Liver (tissue), 9 donors: ENCODE results near the gene SCRN1. TPM values are rescaled to one million over a fixed set of nuclear protein-coding genes. Genes with fewer than 3 reads are reported as not detected.

Source experiments
- DNase-seq: peaks from one replicate; pipeline ENCODE4 v3.0.0-alpha.2; 2017; ENCODE audit warnings: low spot score
- H3K27ac ChIP-seq, 2 donors: one replicate each; pipeline ENCODE4 v1.7.0; 2013; ENCODE audit warnings: inconsistent platforms in 2 of 2, low read length in 2 of 2, control low read depth in 1 of 2, low read depth in 1 of 2, mild to moderate bottlenecking in 1 of 2
- H3K27me3 ChIP-seq, 4 donors: one replicate each; pipeline versions ENCODE4 v1.6.1 to v1.7.0; 2013; ENCODE audit warnings: low read length in 3 of 4, inconsistent platforms in 1 of 4, mild to moderate bottlenecking in 1 of 4, moderate library complexity in 1 of 4; ENCODE audit not compliant: control insufficient read depth in 4 of 4, insufficient read depth in 4 of 4
- H3K36me3 ChIP-seq, 4 donors: one replicate each; pipeline versions ENCODE4 v1.6.1 to v1.7.0; 2013; ENCODE audit warnings: low read length in 3 of 4, mild to moderate bottlenecking in 3 of 4, low read depth in 1 of 4, moderate library complexity in 1 of 4; ENCODE audit not compliant: control insufficient read depth in 4 of 4, insufficient read depth in 3 of 4
- H3K4me1 ChIP-seq, 4 donors: one replicate each; pipeline versions ENCODE4 v1.6.1 to v1.7.0; 2013; ENCODE audit warnings: low read length in 3 of 4, mild to moderate bottlenecking in 3 of 4, moderate library complexity in 1 of 4; ENCODE audit not compliant: control insufficient read depth in 4 of 4, insufficient read depth in 4 of 4
- H3K4me3 ChIP-seq, 3 donors: one replicate each; pipeline versions ENCODE4 v1.6.1 to v1.7.0; 2013; ENCODE audit warnings: low read length in 3 of 3, control low read depth in 1 of 3, low read depth in 1 of 3, mild to moderate bottlenecking in 1 of 3
- H3K9ac ChIP-seq, 2 donors: one replicate each; pipeline ENCODE4 v1.7.0; 2013; ENCODE audit warnings: low read length in 2 of 2, mild to moderate bottlenecking in 2 of 2, moderate library complexity in 2 of 2, control low read depth in 1 of 2, low read depth in 1 of 2
- H3K9me3 ChIP-seq, 4 donors: one replicate each; pipeline versions ENCODE4 v1.6.1 to v1.7.0; 2013; ENCODE audit warnings: low read length in 3 of 4; ENCODE audit not compliant: control insufficient read depth in 4 of 4
- EGR1 ChIP-seq, 2 donors: IDR thresholded peaks; 2 replicates each; pipeline ENCODE4 v1.6.1; 2016 to 2018; ENCODE audit warnings: antibody characterized with exemption in 2 of 2, low read depth in 2 of 2
- FOXA1 ChIP-seq: IDR thresholded peaks from 2 replicates; pipeline ENCODE4 v1.6.1; 2016; ENCODE audit warnings: antibody characterized with exemption
- FOXA2 ChIP-seq: IDR thresholded peaks from 2 replicates; pipeline ENCODE4 v1.6.1; 2016; ENCODE audit warnings: antibody characterized with exemption
- GABPA ChIP-seq, 2 donors: IDR thresholded peaks in 1 of 2; conservative IDR thresholded peaks in 1 of 2; 2 replicates each; pipeline ENCODE4 v1.6.1; 2016; ENCODE audit warnings: antibody characterized with exemption in 2 of 2, mild to moderate bottlenecking in 1 of 2, moderate library complexity in 1 of 2
- HNF4A ChIP-seq, 2 donors: conservative IDR thresholded peaks; 2 replicates each; pipeline ENCODE4 v1.6.1; 2016; ENCODE audit warnings: antibody characterized with exemption in 2 of 2, mild to moderate bottlenecking in 2 of 2
- HNF4G ChIP-seq: IDR thresholded peaks from 2 replicates; pipeline ENCODE4 v1.6.1; 2016; ENCODE audit warnings: antibody characterized with exemption
- JUND ChIP-seq, 2 donors: IDR thresholded peaks; 2 replicates each; pipeline ENCODE4 v1.6.1; 2016; ENCODE audit warnings: antibody characterized with exemption in 2 of 2
- NR2F2 ChIP-seq: IDR thresholded peaks from 2 replicates; pipeline ENCODE4 v1.6.1; 2016; ENCODE audit warnings: antibody characterized with exemption
- RAD21 ChIP-seq, 2 donors: IDR thresholded peaks; 2 replicates each; pipeline ENCODE4 v1.6.1; 2016; ENCODE audit warnings: antibody characterized with exemption in 2 of 2, mild to moderate bottlenecking in 2 of 2
- RXRA ChIP-seq, 2 donors: IDR thresholded peaks; 2 replicates each; pipeline ENCODE4 v1.6.1; 2017 to 2018; ENCODE audit warnings: antibody characterized with exemption in 2 of 2, mild to moderate bottlenecking in 1 of 2
- SP1 ChIP-seq: IDR thresholded peaks from 2 replicates; pipeline ENCODE4 v1.6.1; 2018; ENCODE audit warnings: antibody characterized with exemption, mild to moderate bottlenecking
- TAF1 ChIP-seq: conservative IDR thresholded peaks from 2 replicates; pipeline ENCODE4 v1.6.1; 2016; ENCODE audit warnings: antibody characterized with exemption, mild to moderate bottlenecking
- YY1 ChIP-seq: IDR thresholded peaks from 2 replicates; pipeline ENCODE4 v1.6.1; 2016; ENCODE audit warnings: antibody characterized with exemption, mild to moderate bottlenecking
- WGBS: extraction: QIAGEN DNeasy Blood & Tissue Kit; methylation state at CpG from one replicate; pipeline ENCODE4 v1.1.7; 2013; 5-methylcytosine and 5-hydroxymethylcytosine counted together
- polyA plus RNA-seq, 2 donors: library from polyadenylated mRNA; stranded (reverse) in 1 of 2; unstranded in 1 of 2; fragments of 200-250 nt in 1 of 2; fragments of >200 nt in 1 of 2; fragmentation: Nextera tagmentation in 1 of 2; extraction: Ambion mirVana in 1 of 2; gene quantifications; one replicate each; pipeline versions ENCODE4 v1.2.1 to v1.2.3, GENCODE V29; 2013 to 2015
- total RNA-seq, 2 donors: library from RNA; depleted of rRNA; stranded (reverse); fragments of >200 nt; gene quantifications; one replicate each; pipeline ENCODE4 v1.2.3, GENCODE V29; 2014
- TF ChIP-seq, protein P1 (sequence below): IDR thresholded peaks from 2 replicates; pipeline ENCODE4 v1.6.1; 2016; ENCODE audit warnings: antibody characterized with exemption, mild to moderate bottlenecking
- TF ChIP-seq, protein P2 (sequence below): fragments of 150-350 bp; IDR thresholded peaks from 2 replicates; pipeline ENCODE4 v1.5.1; 2017; ENCODE audit warnings: improper control_type of control experiment, low read depth, low read length; ENCODE audit not compliant: missing input control
- TF ChIP-seq, protein P3 (sequence below): IDR thresholded peaks from 2 replicates; pipeline ENCODE4 v1.6.1; 2016; ENCODE audit warnings: antibody characterized with exemption
- TF ChIP-seq, protein P4 (sequence below): IDR thresholded peaks from 2 replicates; pipeline ENCODE4 v1.6.1; 2016; ENCODE audit warnings: antibody characterized with exemption
- TF ChIP-seq, protein P5 (sequence below): IDR thresholded peaks from 2 replicates; pipeline ENCODE4 v1.6.1; 2016; ENCODE audit warnings: antibody characterized with exemption
- donor health status: healthy.
- donor health status: healthy.
- donor health status: healthy.
- donor health status: healthy.
- donor health status: healthy.

Gene SCRN1
- total and polyA plus RNA-seq, 4 donors = 1.1 to 4.1 (median 2.0) TPM

DNA sequence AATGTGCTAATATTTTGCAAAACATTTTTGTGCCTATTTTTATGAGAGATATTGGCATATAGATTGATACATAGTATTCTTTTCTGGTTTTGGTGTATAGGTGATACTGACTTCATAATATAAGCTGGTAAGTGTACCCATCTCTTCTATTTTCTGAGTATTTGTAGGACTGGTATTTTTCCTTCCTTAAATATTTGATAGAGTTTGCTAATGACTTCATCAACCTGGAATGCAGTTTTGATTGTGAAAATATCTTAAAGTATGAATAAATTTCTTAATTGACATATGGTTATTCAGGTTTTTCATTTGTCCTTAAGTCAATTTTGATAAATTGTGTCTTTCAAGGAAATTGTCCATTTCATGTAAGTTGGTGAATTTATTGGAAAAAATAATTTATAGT, 6.1 kb upstream of the SCRN1 start:
- Histone ChIP-seq H3K36me3 (no peaks in the 10 kb centered on the region), H3K9me3 (peaks cover 1 to 20% (median 13%) of the 10 kb centered on the region in 4 donors), H3K9ac (no peak overlapping the region), H3K4me3 (no peak overlapping the region), H3K27ac (no peak overlapping the region), H3K4me1 (no peaks in the 10 kb centered on the region), H3K27me3 (peaks cover 0 to 2% (median 0%) of the 10 kb centered on the region in 4 donors)
- TF ChIP-seq FOXA1 (no peak), SP1 (no peak), RXRA (IDR thresholded peaks at IDR 0.05) (no peak), TAF1 (no peak), EGR1 (IDR thresholded peaks at IDR 0.05; ENCODE audit: low read depth in 2 of 2) (no peak), JUND (IDR thresholded peaks at IDR 0.05) (no peak), GABPA (IDR thresholded peaks at IDR 0.05 in 1 of 2, conservative IDR thresholded peaks at IDR 0.05 in 1 of 2) (no peak), HNF4G (no peak), RAD21 (IDR thresholded peaks at IDR 0.05) (no peak), YY1 (no peak), FOXA2 (no peak)
- TF ChIP-seq, protein P1, sequence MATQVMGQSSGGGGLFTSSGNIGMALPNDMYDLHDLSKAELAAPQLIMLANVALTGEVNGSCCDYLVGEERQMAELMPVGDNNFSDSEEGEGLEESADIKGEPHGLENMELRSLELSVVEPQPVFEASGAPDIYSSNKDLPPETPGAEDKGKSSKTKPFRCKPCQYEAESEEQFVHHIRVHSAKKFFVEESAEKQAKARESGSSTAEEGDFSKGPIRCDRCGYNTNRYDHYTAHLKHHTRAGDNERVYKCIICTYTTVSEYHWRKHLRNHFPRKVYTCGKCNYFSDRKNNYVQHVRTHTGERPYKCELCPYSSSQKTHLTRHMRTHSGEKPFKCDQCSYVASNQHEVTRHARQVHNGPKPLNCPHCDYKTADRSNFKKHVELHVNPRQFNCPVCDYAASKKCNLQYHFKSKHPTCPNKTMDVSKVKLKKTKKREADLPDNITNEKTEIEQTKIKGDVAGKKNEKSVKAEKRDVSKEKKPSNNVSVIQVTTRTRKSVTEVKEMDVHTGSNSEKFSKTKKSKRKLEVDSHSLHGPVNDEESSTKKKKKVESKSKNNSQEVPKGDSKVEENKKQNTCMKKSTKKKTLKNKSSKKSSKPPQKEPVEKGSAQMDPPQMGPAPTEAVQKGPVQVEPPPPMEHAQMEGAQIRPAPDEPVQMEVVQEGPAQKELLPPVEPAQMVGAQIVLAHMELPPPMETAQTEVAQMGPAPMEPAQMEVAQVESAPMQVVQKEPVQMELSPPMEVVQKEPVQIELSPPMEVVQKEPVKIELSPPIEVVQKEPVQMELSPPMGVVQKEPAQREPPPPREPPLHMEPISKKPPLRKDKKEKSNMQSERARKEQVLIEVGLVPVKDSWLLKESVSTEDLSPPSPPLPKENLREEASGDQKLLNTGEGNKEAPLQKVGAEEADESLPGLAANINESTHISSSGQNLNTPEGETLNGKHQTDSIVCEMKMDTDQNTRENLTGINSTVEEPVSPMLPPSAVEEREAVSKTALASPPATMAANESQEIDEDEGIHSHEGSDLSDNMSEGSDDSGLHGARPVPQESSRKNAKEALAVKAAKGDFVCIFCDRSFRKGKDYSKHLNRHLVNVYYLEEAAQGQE = no peak
- TF ChIP-seq, protein P2, sequence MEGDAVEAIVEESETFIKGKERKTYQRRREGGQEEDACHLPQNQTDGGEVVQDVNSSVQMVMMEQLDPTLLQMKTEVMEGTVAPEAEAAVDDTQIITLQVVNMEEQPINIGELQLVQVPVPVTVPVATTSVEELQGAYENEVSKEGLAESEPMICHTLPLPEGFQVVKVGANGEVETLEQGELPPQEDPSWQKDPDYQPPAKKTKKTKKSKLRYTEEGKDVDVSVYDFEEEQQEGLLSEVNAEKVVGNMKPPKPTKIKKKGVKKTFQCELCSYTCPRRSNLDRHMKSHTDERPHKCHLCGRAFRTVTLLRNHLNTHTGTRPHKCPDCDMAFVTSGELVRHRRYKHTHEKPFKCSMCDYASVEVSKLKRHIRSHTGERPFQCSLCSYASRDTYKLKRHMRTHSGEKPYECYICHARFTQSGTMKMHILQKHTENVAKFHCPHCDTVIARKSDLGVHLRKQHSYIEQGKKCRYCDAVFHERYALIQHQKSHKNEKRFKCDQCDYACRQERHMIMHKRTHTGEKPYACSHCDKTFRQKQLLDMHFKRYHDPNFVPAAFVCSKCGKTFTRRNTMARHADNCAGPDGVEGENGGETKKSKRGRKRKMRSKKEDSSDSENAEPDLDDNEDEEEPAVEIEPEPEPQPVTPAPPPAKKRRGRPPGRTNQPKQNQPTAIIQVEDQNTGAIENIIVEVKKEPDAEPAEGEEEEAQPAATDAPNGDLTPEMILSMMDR = no peak
- TF ChIP-seq, protein P3, sequence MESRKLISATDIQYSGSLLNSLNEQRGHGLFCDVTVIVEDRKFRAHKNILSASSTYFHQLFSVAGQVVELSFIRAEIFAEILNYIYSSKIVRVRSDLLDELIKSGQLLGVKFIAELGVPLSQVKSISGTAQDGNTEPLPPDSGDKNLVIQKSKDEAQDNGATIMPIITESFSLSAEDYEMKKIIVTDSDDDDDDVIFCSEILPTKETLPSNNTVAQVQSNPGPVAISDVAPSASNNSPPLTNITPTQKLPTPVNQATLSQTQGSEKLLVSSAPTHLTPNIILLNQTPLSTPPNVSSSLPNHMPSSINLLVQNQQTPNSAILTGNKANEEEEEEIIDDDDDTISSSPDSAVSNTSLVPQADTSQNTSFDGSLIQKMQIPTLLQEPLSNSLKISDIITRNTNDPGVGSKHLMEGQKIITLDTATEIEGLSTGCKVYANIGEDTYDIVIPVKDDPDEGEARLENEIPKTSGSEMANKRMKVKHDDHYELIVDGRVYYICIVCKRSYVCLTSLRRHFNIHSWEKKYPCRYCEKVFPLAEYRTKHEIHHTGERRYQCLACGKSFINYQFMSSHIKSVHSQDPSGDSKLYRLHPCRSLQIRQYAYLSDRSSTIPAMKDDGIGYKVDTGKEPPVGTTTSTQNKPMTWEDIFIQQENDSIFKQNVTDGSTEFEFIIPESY = no peak
- TF ChIP-seq, protein P4, sequence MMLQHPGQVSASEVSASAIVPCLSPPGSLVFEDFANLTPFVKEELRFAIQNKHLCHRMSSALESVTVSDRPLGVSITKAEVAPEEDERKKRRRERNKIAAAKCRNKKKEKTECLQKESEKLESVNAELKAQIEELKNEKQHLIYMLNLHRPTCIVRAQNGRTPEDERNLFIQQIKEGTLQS = no peak
- TF ChIP-seq, protein P5, sequence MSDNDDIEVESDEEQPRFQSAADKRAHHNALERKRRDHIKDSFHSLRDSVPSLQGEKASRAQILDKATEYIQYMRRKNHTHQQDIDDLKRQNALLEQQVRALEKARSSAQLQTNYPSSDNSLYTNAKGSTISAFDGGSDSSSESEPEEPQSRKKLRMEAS = no peak
- no peak for DNase-seq

DNA sequence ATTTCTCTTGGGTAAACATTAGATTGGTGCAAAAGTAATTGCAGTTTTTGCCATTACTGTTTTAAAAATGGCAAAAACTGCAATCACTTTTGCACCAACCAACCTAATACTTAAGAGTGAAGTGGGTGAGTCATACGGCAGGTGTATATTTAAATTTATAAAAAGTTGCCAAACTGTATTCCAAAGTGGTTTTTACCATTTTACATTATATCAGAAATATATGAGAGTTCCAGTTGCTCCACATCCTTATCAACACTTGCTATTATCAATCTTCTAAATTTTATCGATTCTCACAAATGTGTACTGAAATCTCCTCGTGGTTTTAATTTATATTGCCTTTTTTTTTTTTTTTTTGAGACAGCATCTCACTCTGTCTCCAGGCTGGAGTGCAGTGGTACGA, 3.5 kb upstream of the SCRN1 start:
- Histone ChIP-seq H3K9me3 (peaks cover 1 to 20% (median 13%) of the 10 kb centered on the region in 4 donors), H3K9ac (no peak overlapping the region), H3K4me3 (no peak overlapping the region), H3K4me1 (peaks cover 0 to 8% (median 4%) of the 10 kb centered on the region in 4 donors), H3K27ac (no peak overlapping the region), H3K36me3 (no peaks in the 10 kb centered on the region), H3K27me3 (peaks cover 0 to 7% (median 4%) of the 10 kb centered on the region in 4 donors)
- 81% methylated on average over 4 of the region's 4 CpGs for WGBS
- DNase-seq = no peak
- TF ChIP-seq, protein P5 = no peak
- TF ChIP-seq, protein P3 = no peak
- TF ChIP-seq, protein P4 = no peak
- TF ChIP-seq HNF4G = no peak
- TF ChIP-seq HNF4A (conservative IDR thresholded peaks at IDR 0.05) = no peak
- no peak for TF ChIP-seq SP1
- no peak for TF ChIP-seq TAF1
- no peak for TF ChIP-seq FOXA1
- no peak for TF ChIP-seq EGR1 (IDR thresholded peaks at IDR 0.05; ENCODE audit: low read depth in 2 of 2)
- TF ChIP-seq FOXA2 = no peak
- TF ChIP-seq NR2F2 = no peak
- TF ChIP-seq RAD21 (IDR thresholded peaks at IDR 0.05) = no peak
- no peak for TF ChIP-seq JUND (IDR thresholded peaks at IDR 0.05)
